Stimulated activated CD8-positive, alpha-beta memory T cell treated with anti-CD3 and anti-CD28 coated beads, Interleukin-12 subunit alpha, Interleukin-12 subunit beta, amount 100 ng/mL, for 1 hour (primary cell): Measurements from ENCODE around the gene ST3GAL6.

Experiments used
- DNase-seq: peaks from one replicate; pipeline ENCODE4 v3.0.0-alpha.2; 2020; ENCODE audit warnings: low read depth

Gene ST3GAL6

DNA sequence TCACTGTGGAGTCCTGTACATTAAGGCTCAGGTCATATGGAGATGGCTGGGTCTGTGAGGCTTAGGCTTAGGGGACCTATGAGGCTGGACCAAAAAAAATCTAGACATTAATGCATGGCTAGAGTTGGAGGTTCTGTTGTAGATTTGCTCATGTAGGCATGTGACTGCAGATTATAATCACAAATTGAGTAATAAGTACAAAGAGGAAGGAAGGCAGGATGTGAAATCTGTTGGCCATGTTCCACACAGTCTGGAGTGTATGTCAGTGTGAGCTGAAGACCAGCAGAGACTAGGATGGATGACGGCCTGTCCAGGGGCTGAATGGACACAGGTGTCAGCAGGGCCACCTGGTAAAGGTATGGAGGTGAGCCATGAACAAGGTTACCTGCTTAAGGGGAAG, at the start of gene ST3GAL6:
Gene ST3GAL6, plus strand, starts transcription at position 265 of the 400 bp plus-strand sequence. CDS start 5,101 bp downstream, outside the sequence.
- no peak for DNase-seq

DNA sequence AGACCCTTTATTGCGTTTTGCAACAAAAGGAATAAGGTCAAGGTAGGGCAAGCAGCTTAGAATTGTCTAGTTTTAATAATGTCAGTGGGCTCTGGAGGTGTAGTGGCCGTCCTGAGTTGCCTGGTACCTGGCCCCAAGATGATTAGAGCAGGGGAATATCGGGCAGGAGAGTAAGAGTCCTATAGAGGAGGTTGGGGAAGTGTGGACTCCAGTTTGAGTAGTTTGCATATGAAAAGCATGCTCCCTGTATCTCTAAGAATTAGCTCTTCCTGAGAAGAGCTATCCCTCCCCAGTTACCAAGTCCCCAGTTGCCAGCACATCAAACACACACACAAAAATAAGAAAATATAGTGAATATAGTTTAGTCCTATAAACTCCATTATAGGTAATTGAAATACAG, 49.2 kb upstream of the ST3GAL6 start:
- DNase-seq: no peak

DNA sequence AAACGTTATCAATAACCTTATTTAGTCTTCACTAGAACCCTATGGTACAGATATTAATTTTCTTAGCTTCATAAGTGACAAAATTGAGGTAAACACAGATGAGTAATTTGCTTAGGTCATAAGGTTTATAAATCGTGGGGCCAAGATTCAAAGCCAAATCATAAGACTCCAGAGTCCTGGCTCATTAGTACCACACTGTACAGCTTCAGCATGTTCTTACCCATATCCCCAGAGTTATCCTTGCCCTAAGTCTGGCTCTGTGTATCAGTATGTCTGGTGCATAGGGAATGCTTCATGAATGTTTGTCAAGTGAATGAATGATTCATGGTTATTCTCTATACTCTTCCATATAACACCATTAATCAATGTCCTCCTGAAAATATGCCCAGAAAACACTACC, 45.6 kb upstream of the ST3GAL6 start:
- no peak for DNase-seq

GRCh38 chr3:98718730-98719129, 44.4 kb upstream of the ST3GAL6 start:
- no peak for DNase-seq

DNA sequence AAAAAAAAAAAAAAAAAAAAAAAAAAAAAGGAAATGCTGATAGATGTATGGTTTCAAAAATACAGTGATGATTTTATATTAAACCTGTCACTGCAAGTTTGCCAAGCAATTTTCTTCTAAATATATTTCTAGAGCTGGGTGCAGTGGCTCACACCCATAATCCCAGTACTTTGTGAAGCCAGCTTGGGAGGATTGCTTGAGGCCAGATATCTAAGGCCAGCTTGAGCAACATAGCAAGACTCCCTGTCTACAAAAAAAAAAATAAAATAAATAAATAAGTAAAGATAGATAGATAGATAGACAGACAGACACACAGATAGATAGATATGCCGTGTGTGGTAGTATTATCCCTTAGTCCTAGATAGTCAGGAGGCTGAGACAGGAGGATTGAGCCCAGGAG, 41.4 kb upstream of the ST3GAL6 start:
- DNase-seq: no peak

- no peak for DNase-seq
These were observed 40.8 kb upstream of the ST3GAL6 start for GRCh38 chr3:98722389-98722788.

GRCh38 chr3:98725352-98725751, 37.8 kb upstream of the ST3GAL6 start:
- no peak for DNase-seq

DNA sequence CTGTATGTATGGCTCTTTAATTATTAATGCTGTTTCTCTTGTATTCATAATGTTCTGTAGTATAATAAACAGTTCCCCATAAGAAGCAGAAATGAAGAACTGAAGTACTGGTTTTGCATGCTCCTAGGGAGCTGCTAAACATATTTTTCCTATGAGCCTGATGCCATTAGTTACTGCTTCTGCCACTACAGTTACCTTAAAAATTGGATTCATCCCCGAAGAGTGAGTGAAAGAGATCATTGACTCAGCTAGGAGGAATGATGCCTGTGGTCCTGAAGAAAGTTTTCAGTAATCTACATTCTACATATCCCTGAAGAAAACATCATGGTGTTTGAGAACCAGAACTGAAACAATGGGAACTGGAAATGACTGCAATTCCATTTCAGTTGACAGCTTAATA, 37.1 kb upstream of the ST3GAL6 start:
- DNase-seq: no peak

DNA sequence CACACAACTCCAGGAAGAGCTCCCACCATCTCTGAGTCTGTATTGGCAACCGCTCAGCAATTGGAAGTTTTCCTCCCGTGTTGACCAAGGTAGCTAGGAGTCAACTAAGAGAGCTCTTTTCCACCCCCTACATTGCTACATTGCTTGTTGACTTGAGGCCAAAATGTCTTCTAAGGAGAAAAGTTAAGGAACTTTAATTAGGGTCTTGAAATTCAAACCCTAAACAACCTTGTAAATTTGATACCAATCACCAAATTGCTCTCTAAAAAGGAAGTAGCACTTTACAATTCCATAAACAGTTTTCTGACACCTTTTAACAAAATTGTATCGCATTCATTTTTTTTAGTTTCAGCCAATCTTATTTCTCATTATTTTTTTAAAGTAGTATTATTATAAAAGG, 35.5 kb upstream of the ST3GAL6 start:
- no peak for DNase-seq

DNA sequence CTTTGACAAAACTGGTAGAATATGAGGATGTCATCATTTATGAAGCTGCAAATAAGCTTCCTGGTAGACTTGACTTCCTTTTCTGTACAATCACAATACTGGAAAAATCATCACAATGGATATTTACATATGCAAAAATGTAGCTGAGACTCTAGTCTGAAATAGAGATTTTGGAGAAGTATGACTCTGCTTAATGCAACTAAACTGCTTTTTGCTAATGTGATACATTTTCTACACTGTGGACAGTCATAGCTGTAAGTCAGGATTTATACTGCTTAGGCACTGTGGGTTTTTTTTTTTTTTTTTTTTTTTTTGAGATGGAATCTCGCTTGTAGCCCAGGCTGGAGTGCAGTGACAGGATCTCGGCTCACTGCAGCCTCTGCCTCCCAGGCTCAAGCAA, 34.5 kb upstream of the ST3GAL6 start:
- no peak for DNase-seq

DNA sequence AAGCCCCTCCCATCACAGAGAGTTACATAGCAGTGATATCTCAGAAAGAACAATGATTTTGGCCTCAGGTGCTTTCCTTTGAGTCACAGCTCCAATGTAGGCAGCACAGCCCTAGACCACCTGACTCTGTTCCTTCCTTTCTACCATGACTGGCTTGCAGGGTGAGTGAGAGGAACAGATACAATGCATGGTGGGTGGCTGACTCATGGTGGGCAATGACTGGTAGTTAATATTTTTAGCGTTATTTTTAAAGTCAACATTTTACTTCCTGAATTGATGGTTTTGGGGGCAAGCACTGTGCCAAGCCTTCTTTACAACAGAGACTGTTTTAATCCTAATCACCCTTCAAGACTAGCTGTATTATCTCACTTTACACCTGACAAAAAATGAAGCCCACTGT, 32.8 kb upstream of the ST3GAL6 start:
- no peak for DNase-seq

DNA sequence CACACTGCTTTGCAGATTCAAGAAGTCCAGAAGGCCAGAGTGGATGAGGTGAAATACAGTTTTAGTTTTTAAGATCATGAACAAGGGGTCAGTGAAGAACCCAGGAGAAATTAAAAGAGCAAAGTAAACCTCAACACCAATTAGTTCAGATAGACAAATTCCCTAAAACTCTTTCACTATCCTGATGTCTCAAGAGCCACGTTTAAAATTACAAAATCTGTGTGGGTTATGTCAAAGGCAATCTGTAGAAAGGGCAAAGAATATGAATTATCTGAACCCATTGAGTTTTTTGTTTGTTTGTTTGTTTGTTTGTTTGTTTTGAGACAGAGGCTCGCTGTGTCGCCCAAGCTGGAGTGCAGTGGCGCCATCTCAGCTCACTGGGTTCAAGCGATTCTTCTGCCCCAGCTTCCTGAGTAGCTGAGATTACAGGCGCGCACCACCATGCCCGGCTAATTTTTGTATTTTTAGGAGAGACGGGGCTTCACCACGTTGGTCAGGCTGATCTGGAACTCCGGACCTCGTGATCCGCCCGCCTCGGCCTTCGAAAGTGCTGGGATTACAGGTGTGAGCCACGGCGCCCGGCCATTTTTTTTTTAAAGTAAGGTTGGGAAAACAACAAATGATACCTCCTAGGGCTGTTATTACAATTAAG, 32.1 kb upstream of the ST3GAL6 start:
- no peak for DNase-seq

DNA sequence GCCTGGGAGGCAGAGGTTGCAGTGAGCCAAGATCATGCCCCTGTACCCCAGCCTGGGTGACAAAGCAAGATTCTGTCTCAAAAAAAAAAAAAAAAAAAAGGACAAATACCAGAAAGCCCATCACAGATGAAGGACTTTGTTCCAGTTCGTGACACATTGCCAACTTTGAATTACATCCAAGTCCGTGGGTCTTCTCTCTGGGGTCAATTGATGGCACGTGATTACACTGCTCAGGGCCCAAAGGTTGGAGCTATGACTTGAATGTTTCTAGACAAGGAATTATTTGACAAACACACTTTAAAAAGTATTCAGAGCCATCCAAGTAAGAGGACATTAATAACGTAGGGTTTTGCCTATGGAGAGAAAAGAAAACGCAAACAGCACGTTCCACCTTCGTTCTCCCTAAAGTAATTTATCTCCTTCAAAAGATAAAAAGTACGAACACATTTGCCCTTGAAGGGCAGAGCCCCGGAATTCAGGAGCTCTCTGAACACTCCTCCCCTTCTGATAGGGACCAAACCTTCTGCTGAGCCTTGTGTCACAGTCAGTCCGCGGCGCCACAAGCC, 31.3 kb upstream of the ST3GAL6 start:
- no peak for DNase-seq

GRCh38 chr3:98732286-98733052, 30.7 kb upstream of the ST3GAL6 start:
- DNase-seq: no peak

DNA sequence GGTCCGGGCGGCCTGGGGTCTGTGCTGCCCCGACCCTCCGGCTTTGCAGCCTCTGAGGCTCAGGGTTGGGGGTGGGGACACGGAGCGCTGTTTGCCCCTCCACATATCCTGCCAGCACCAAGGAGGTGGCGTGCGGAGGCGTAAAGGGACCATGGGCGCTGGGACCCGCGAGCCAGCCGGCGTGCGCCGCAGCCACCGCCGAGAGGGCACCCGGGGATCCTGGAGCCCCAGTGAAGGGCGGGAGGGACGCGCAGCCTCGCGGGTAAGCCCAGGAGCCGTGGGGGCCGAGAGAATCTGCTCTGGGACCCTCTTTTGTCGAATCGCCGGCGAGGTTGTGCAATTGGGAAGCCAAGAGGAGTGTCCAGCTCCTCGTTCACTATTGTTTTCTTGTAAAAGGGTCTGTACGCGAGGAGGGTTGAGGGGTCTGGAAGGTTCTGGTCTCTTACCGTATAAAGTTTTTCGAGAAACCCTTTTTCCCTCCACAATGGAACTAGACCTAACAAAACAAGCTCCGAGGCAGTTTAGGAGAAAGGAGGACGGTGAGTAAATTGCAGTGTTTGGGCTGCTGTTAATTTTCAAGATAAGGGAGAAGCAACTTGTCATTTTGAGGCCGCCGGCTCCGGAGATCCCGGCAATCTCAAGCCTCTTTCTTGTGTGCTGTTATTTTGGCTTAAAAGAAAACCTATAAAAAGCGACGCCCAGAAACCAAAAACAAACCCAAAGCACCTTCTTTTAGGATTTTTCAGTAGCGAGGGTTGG, 29.9 kb upstream of the ST3GAL6 start:
- no peak for DNase-seq

GRCh38 chr3:98733812-98734281, 29.3 kb upstream of the ST3GAL6 start:
- no peak for DNase-seq

DNA sequence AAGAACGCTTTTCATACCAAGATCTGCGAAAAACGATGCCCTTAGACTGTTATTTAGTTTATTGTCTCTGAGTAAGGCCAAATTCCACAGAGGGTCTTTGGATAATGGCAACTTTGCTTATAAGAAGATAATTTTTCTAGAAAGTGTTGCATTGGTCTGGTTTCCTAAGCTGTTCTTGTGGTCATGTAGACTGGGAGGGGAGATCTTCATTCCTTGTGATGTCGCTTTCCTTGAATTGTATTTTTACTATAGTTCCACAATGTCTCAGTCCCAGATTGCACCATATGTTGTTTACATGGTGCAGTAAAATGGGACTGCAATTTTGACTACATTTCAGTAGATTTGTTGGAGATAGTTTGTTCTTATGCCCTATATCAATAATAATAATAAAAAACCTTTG, 28.8 kb upstream of the ST3GAL6 start:
- DNase-seq: no peak

- no peak for DNase-seq
These were observed 28.4 kb upstream of the ST3GAL6 start for GRCh38 chr3:98734735-98735134.

DNA sequence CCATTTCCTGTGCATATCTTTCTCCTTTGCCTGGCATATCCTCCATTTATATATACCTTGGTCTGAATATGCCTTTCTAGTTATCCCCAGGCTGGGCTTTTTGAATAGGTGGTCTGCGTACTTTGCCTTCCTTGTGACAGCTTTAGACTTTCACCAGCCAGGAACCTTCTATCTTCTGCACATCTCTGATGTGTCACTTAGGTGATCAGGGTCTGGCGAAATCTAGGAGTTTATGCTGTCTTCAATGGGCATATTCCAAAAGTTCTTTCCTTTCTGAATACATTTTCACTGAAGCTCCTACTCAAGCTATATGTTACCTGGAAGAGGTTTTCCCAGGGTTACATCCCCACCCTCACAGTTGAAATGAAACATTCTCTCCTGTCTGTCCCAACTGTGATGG, 27.8 kb upstream of the ST3GAL6 start:
- no peak for DNase-seq

DNA sequence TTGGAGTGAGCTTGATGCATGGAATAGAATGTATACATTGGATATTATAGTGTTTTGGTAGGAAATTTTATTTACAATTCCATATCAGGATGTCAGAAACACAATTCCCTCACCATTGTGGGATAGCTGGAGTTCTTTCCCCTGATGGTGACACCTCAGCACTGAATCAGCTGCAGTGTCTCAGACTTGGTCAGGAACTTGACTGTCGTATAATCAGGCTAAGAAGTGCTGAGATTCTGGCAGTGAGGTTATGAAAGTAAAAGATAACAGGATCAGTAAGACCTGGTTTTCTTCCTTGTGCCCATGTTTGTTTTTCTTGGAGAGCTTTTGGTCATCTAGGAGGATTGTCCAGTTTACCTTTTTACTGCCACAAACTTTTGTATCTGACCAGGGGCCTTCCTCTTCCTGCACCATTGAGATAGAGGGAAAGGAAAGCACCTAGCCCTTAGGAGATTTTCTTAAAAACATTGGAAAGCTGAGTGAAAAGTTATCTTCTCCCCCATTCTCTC, 27.3 kb upstream of the ST3GAL6 start:
- DNase-seq: no peak

- DNase-seq: no peak
These were observed 25.8 kb upstream of the ST3GAL6 start for GRCh38 chr3:98737301-98737700.

DNA sequence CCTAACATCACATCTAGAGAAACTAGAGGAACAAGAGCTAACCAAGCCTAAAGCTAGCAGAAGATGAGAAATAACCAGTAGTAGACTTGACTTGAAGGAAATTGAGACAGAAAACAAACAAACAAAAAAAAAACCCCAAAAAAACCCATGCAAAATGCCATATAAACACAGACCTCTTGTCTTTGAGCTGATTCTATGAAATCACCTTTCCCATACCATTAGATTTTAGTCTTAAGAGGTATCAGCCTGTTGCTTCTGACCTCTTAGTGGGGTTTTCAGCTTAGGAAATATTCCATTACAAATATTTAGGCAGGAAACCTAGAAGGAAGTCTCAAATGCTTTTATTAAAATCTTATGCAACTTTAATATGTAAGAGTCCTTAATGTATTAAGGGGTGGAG, 23.9 kb upstream of the ST3GAL6 start:
- DNase-seq: no peak
